Amygdala (tissue), 56 donors: ENCODE data around the gene ACP4.
A peak's percentile ranks its signal among the peaks of the same experiment; 100 is the strongest.
"Not testable (repeated sequence)": the region's sequence is repeated elsewhere in the genome, so short reads cannot be mapped to it uniquely, and the experiment has no call there.

Experiments used
- DNase-seq, 56 donors: peaks; one replicate each; lab custom pipeline; 2025; lab: John Stamatoyannopoulos, UW

ACP4 gene

GRCh38 chr19:50773454-50773853, 16.8 kb upstream of the ACP4 start:
- DNase-seq: not testable (repeated sequence)

GRCh38 chr19:50776131-50776530, 14.1 kb upstream of the ACP4 start:
- no peak for DNase-seq

- no peak for DNase-seq
Observed at GRCh38 chr19:50777261-50777660, 13.0 kb upstream of the ACP4 start.

- DNase-seq: no peak
Observed at GRCh38 chr19:50777830-50778303, 12.3 kb upstream of the ACP4 start.

- DNase-seq: no peak
Observed at GRCh38 chr19:50778906-50779430, 11.2 kb upstream of the ACP4 start.

GRCh38 chr19:50779504-50780457, 10.4 kb upstream of the ACP4 start:
- no peak for DNase-seq

- no peak for DNase-seq
Observed at GRCh38 chr19:50780753-50781435, 9.3 kb upstream of the ACP4 start.

- DNase-seq: not testable (repeated sequence)
Observed at GRCh38 chr19:50783848-50784152, 6.4 kb upstream of the ACP4 start.

- DNase-seq: no peak
Observed at GRCh38 chr19:50784710-50785109, 5.5 kb upstream of the ACP4 start.

GRCh38 chr19:50785329-50785728, 4.9 kb upstream of the ACP4 start:
- no peak for DNase-seq

- DNase-seq: no peak
Observed at GRCh38 chr19:50790922-50791467, 780 bp downstream of the ACP4 start.

GRCh38 chr19:50791594-50792271, 1.5 kb downstream of the ACP4 start:
- DNase-seq: no peak

- DNase-seq: no peak
Observed at GRCh38 chr19:50792272-50793250, 2.3 kb downstream of the ACP4 start.

GRCh38 chr19:50793558-50794065, 3.4 kb downstream of the ACP4 start:
- DNase-seq: no peak

GRCh38 chr19:50794074-50794875, 4.1 kb downstream of the ACP4 start:
- DNase-seq: peak in 4 of 56 donors; percentile 4 to 26 (median 13)

GRCh38 chr19:50794876-50795663, 4.9 kb downstream of the ACP4 start:
- DNase-seq: no peak

- no peak for DNase-seq
Observed at GRCh38 chr19:50795664-50796073, 5.5 kb downstream of the ACP4 start.
